ENCODE results near the gene MICU1. TPM values are rescaled to one million over a fixed set of nuclear protein-coding genes. Genes with fewer than 3 reads are reported as not detected.

Gene MICU1
- total and polyA plus RNA-seq, 2 of the 13 experiments (the other 11 are each of a cell fraction or from before 2014, with no cell fraction given) = 32.5 to 56.1 TPM

GRCh38 chr10:72364239-72364777, 261.6 kb downstream of the MICU1 start (continued):
- TF ChIP-seq SOX13 (IDR thresholded peaks at IDR 0.05) = no peak
- TF ChIP-seq SOX13 (CRISPR knock-in tag; conservative IDR thresholded peaks at IDR 0.05 in 1 of 2, IDR thresholded peaks at IDR 0.05 in 1 of 2) = no peak
- TF ChIP-seq ELF3 (CRISPR knock-in tag; IDR thresholded peaks at IDR 0.05) = peak; percentile 45; the same call in 1 of the 2 replicates
- no peak for TF ChIP-seq ZNF124 (CRISPR knock-in tag; IDR thresholded peaks at IDR 0.05)
- TF ChIP-seq RFX3 (CRISPR knock-in tag; IDR thresholded peaks at IDR 0.05) = no peak
- peak; percentile 27 for TF ChIP-seq AGO2 (optimal IDR thresholded peaks at IDR 0.05; ENCODE audit: low read depth, low read length)
- no peak for TF ChIP-seq ZNF605 (CRISPR knock-in tag; IDR thresholded peaks at IDR 0.05)
- no peak for TF ChIP-seq MED8 (CRISPR knock-in tag; IDR thresholded peaks at IDR 0.05; ENCODE audit: insufficient replicate concordance)
- TF ChIP-seq TSC22D2 (CRISPR knock-in tag; IDR thresholded peaks at IDR 0.05; ENCODE audit: borderline replicate concordance) = no peak
- no peak for TF ChIP-seq IRF9 (CRISPR knock-in tag; IDR thresholded peaks at IDR 0.05; ENCODE audit: borderline replicate concordance)
- TF ChIP-seq ZNF574 (CRISPR knock-in tag; IDR thresholded peaks at IDR 0.05) = peak; percentile 41
- TF ChIP-seq POGZ (CRISPR knock-in tag; IDR thresholded peaks at IDR 0.05) = no peak
- TF ChIP-seq HNRNPLL (IDR thresholded peaks at IDR 0.05; ENCODE audit: low read depth, low read length, poor library complexity, severe bottlenecking) = no peak
- no peak for TF ChIP-seq ZNF772 (CRISPR knock-in tag; IDR thresholded peaks at IDR 0.05)
- no peak for TF ChIP-seq YEATS4 (CRISPR knock-in tag; IDR thresholded peaks at IDR 0.05; ENCODE audit: borderline replicate concordance)
- TF ChIP-seq RBAK (CRISPR knock-in tag; IDR thresholded peaks at IDR 0.05) = no peak
- TF ChIP-seq, protein P1, sequence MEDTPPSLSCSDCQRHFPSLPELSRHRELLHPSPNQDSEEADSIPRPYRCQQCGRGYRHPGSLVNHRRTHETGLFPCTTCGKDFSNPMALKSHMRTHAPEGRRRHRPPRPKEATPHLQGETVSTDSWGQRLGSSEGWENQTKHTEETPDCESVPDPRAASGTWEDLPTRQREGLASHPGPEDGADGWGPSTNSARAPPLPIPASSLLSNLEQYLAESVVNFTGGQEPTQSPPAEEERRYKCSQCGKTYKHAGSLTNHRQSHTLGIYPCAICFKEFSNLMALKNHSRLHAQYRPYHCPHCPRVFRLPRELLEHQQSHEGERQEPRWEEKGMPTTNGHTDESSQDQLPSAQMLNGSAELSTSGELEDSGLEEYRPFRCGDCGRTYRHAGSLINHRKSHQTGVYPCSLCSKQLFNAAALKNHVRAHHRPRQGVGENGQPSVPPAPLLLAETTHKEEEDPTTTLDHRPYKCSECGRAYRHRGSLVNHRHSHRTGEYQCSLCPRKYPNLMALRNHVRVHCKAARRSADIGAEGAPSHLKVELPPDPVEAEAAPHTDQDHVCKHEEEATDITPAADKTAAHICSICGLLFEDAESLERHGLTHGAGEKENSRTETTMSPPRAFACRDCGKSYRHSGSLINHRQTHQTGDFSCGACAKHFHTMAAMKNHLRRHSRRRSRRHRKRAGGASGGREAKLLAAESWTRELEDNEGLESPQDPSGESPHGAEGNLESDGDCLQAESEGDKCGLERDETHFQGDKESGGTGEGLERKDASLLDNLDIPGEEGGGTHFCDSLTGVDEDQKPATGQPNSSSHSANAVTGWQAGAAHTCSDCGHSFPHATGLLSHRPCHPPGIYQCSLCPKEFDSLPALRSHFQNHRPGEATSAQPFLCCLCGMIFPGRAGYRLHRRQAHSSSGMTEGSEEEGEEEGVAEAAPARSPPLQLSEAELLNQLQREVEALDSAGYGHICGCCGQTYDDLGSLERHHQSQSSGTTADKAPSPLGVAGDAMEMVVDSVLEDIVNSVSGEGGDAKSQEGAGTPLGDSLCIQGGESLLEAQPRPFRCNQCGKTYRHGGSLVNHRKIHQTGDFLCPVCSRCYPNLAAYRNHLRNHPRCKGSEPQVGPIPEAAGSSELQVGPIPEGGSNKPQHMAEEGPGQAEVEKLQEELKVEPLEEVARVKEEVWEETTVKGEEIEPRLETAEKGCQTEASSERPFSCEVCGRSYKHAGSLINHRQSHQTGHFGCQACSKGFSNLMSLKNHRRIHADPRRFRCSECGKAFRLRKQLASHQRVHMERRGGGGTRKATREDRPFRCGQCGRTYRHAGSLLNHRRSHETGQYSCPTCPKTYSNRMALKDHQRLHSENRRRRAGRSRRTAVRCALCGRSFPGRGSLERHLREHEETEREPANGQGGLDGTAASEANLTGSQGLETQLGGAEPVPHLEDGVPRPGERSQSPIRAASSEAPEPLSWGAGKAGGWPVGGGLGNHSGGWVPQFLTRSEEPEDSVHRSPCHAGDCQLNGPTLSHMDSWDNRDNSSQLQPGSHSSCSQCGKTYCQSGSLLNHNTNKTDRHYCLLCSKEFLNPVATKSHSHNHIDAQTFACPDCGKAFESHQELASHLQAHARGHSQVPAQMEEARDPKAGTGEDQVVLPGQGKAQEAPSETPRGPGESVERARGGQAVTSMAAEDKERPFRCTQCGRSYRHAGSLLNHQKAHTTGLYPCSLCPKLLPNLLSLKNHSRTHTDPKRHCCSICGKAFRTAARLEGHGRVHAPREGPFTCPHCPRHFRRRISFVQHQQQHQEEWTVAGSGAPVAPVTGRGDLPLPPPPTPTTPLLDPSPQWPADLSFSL (CRISPR knock-in tag; IDR thresholded peaks at IDR 0.05) = no peak
- TF ChIP-seq, protein P2, sequence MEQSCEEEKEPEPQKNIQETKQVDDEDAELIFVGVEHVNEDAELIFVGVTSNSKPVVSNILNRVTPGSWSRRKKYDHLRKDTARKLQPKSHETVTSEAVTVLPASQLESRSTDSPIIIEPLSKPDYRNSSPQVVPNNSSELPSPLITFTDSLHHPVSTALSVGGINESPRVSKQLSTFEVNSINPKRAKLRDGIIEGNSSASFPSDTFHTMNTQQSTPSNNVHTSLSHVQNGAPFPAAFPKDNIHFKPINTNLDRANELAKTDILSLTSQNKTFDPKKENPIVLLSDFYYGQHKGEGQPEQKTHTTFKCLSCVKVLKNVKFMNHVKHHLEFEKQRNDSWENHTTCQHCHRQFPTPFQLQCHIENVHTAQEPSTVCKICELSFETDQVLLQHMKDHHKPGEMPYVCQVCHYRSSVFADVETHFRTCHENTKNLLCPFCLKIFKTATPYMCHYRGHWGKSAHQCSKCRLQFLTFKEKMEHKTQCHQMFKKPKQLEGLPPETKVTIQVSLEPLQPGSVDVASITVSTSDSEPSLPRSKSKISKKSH (CRISPR knock-in tag; IDR thresholded peaks at IDR 0.05; ENCODE audit: borderline replicate concordance) = no peak
- no peak for TF ChIP-seq RELA (CRISPR knock-in tag; IDR thresholded peaks at IDR 0.05)

Measured in HepG2 (cell line).